Central memory CD8-positive, alpha-beta T cell (primary cell): ENCODE results near the gene LPGAT1.
"Not testable (repeated sequence)": the region's sequence is repeated elsewhere in the genome, so short reads cannot be mapped to it uniquely, and the experiment has no call there.

ENCODE experiments used
- ATAC-seq: fragments of 150-1000 bp; cut with Tn5 transposase; replicated peaks from 2 replicates; pipeline ENCODE4 v1.10.0; 2022; ENCODE audit warnings: mild to moderate bottlenecking, moderate FRiP score, moderate number of reproducible peaks; ENCODE audit not compliant: poor library complexity, severe bottlenecking; ENCODE audit errors: extremely low read depth
- DNase-seq, 2 donors: peaks; one replicate each; pipeline ENCODE4 v3.0.0; 2021; ENCODE audit warnings: low spot score in 2 of 2
- H3K27ac Mint-ChIP-seq: one replicate; pipeline ENCODE4 v1.8.0; 2022; ENCODE audit warnings: low read depth, mild to moderate bottlenecking, moderate library complexity, mixed read lengths
- H3K27me3 Mint-ChIP-seq: one replicate; pipeline ENCODE4 v1.8.0; 2022; ENCODE audit warnings: mixed read lengths
- H3K36me3 Mint-ChIP-seq: one replicate; pipeline ENCODE4 v1.8.0; 2022; ENCODE audit warnings: mild to moderate bottlenecking, moderate library complexity, mixed read lengths; ENCODE audit not compliant: insufficient read depth
- H3K4me1 Mint-ChIP-seq: one replicate; pipeline ENCODE4 v1.8.0; 2022; ENCODE audit warnings: mixed read lengths
- H3K4me3 Mint-ChIP-seq: one replicate; pipeline ENCODE4 v1.8.0; 2022; ENCODE audit warnings: mild to moderate bottlenecking, moderate library complexity, mixed read lengths
- H3K9me3 Mint-ChIP-seq: one replicate; pipeline ENCODE4 v1.8.0; 2022; ENCODE audit warnings: mixed read lengths

The LPGAT1 gene, protein sequence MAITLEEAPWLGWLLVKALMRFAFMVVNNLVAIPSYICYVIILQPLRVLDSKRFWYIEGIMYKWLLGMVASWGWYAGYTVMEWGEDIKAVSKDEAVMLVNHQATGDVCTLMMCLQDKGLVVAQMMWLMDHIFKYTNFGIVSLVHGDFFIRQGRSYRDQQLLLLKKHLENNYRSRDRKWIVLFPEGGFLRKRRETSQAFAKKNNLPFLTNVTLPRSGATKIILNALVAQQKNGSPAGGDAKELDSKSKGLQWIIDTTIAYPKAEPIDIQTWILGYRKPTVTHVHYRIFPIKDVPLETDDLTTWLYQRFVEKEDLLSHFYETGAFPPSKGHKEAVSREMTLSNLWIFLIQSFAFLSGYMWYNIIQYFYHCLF

GRCh38 chr1:211830328-211831142, at the start of gene LPGAT1:
Gene LPGAT1, minus strand, starts transcription at chr1:211830763. Its CDS starts 1,467 bp downstream, at chr1:211829296.
- Mint-ChIP-seq H3K36me3 (peaks cover 9% of the 10 kb centered on the region), H3K9me3 (no peaks in the 10 kb centered on the region), H3K4me1 (peaks cover 51% of the 10 kb centered on the region), H3K27ac (peak within 1 kb of the TSS; percentile 99), H3K4me3 (peak within 1 kb of the TSS; percentile 93), H3K27me3 (no peaks in the 10 kb centered on the region)
- ATAC-seq (peak; percentile 86), DNase-seq (peak; percentile 47 to 49)

GRCh38 chr1:211879475-211879874, 48.9 kb upstream of the LPGAT1 start:
- ATAC-seq (no peak), DNase-seq (no peak)
- no peaks in the 10 kb centered on the region for H3K27me3 Mint-ChIP-seq
- no peaks in the 10 kb centered on the region for H3K36me3 Mint-ChIP-seq
- no peak overlapping the region for H3K27ac Mint-ChIP-seq
- H3K4me1 Mint-ChIP-seq, result no peaks in the 10 kb centered on the region
- no peak overlapping the region for H3K4me3 Mint-ChIP-seq
- H3K9me3 Mint-ChIP-seq, result no peaks in the 10 kb centered on the region

DNA sequence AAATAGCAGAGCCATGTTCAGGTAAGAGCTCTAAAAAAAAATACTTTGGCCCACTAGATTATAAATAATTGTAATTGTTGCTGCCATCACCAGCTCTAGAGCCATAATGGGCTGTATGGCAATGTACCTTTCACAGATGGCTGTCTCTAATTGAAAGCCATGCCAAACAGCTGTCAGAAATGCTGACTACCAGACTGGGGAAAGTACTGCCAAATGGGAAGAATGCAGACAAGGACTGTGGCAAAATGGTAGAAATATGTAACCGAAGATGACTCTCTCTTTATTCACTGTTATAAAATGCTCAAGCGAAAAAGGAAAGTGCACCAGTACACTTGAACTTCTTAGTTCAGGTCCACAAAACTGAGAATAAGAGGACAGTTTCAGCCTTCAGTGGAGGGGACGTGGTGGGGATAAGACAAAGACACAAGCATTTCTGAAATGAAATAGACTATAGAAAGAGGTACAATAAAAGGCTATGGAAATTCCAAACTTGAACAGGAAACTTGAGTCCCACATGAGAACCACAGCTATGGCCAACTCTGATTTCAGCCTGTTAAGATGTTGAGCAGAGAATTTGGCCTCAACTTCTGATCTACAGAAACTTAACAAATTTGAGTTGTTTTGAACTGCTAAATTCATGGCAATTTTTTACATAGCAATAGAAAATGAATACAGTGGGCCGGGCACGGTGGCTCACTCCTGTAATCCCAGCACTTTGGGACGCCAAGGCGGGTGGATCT, 46.5 kb upstream of the LPGAT1 start:
- Mint-ChIP-seq H3K4me1 (no peaks in the 10 kb centered on the region), H3K36me3 (no peaks in the 10 kb centered on the region), H3K27ac (no peak overlapping the region), H3K27me3 (peaks cover 17% of the 10 kb centered on the region), H3K4me3 (no peak overlapping the region), H3K9me3 (no peaks in the 10 kb centered on the region)
- ATAC-seq (no peak), DNase-seq (no peak)

DNA sequence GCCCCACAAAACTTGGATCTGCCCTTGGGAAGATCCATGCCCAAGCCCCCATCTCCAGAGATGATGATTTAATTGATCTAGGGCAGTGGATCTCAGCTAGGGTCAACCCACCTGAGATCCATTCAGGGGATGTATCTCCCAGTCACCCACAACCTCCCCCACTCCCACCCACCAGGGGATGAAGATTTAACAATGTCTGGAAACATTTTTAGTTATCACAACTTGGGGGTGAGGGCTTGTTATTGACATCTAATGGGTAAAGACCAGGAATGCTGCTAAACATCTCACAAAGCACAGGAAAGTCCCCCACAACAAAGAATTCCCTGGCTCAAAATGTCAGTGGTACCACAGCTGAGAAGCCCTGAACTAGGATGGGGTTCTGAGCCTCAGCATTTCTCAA, 45.0 kb upstream of the LPGAT1 start:
- no peak for ATAC-seq
- no peaks in the 10 kb centered on the region for H3K36me3 Mint-ChIP-seq
- peaks cover 26% of the 10 kb centered on the region for H3K27me3 Mint-ChIP-seq
- DNase-seq, result no peak
- H3K4me1 Mint-ChIP-seq, result no peaks in the 10 kb centered on the region
- H3K4me3 Mint-ChIP-seq, result no peak overlapping the region
- H3K27ac Mint-ChIP-seq, result no peak overlapping the region
- no peaks in the 10 kb centered on the region for H3K9me3 Mint-ChIP-seq

DNA sequence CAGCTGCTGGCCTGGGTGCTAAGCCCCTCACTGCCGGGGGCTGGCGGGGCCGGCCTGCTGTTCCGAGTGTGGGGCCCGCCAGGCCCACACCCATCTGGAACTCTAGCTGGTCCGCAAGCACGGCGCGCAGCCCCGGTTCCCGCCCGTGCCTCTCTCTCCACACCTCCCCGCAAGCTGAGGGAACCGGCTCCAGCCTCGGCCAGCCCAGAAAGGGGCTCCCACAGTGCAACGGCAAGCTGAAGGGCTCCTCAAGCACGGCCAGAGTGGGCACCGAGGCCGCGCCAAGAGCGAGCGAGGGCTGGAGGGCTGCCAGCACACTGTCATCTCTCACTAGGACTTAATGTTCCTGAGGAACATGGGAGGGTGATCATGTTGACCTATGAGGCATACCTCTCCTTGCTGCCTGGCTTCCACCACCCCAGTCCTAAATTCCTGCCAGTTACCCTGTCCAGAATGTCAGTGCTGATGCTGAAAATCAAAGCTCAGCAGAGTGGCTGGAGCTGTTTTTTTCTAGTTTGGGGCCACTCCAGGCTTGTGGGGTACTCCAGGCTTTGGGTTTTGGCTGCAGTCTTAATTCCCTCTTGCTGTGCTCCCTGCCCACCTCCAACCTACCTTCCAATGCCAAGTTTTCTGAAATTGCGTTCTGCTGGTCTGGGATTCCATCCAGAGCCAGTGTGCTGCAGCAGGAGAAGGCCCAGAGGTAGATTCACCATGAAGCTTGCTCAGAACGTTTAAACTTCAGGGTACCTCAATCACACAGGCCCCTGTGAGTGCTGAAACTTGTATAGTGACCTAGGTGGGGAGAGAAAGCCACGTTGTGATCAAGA, 44.2 kb upstream of the LPGAT1 start:
- Mint-ChIP-seq H3K27ac (no peak overlapping the region), H3K4me1 (no peaks in the 10 kb centered on the region)

DNA sequence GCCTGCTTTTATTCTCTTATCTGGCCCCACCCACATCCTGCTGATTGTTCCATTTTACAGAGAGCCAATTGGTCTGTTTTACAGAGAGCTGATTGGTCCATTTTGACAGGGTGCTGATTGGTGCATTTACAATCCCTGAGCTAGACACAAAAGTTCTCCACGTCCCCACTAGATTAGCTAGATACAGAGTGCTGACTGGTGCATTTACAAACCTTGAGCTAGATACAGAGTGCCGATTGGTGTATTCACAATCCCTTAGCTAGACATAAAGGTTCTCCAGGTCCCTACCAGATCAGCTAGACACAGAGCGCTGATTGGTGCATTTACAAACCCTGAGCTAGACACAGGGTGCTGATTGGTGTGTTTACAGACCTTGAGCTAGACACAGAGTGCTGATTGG, 43.2 kb upstream of the LPGAT1 start:
- not testable (repeated sequence) for H3K36me3 Mint-ChIP-seq, H3K4me3 Mint-ChIP-seq, H3K27ac Mint-ChIP-seq, DNase-seq, H3K9me3 Mint-ChIP-seq, ATAC-seq, H3K4me1 Mint-ChIP-seq
- peaks cover 33% of the 10 kb centered on the region for H3K27me3 Mint-ChIP-seq

More for the DNA sequence above, 44.2 kb upstream of the LPGAT1 start:
- no peak for ATAC-seq
- Mint-ChIP-seq H3K36me3 (no peaks in the 10 kb centered on the region), H3K27me3 (peaks cover 33% of the 10 kb centered on the region), H3K9me3 (no peaks in the 10 kb centered on the region), H3K4me3 (no peak overlapping the region)
- DNase-seq, result no peak

DNA sequence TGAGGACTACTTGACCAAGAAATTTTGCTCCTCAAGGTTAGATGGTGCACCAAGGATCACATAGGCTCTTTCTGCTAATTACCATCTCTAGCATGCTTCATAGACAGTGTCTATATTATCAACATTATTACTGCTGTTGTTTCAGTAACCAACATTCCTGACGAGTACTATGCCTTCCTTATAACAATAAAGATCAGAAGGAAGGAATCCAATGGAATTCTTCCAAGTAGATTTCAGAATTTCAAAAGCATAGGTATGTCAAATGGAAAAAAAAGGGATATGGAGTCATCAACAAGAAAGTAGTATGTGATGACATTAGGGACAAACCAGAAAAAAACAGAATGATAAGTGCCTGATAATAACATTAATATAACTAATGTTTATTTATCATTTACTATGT, 39.6 kb upstream of the LPGAT1 start:
- H3K4me1 Mint-ChIP-seq, result no peaks in the 10 kb centered on the region
- peaks cover 7% of the 10 kb centered on the region for H3K9me3 Mint-ChIP-seq
- peaks cover 33% of the 10 kb centered on the region for H3K27me3 Mint-ChIP-seq
- H3K27ac Mint-ChIP-seq, result no peak overlapping the region
- no peak overlapping the region for H3K4me3 Mint-ChIP-seq
- H3K36me3 Mint-ChIP-seq, result no peaks in the 10 kb centered on the region
- ATAC-seq (no peak), DNase-seq (no peak)

GRCh38 chr1:211865180-211865579, 34.6 kb upstream of the LPGAT1 start:
- DNase-seq (no peak), ATAC-seq (no peak)
- Mint-ChIP-seq H3K9me3 (peaks cover 7% of the 10 kb centered on the region), H3K27ac (no peak overlapping the region), H3K27me3 (peaks cover 4% of the 10 kb centered on the region), H3K36me3 (no peaks in the 10 kb centered on the region), H3K4me3 (no peak overlapping the region), H3K4me1 (peaks cover 6% of the 10 kb centered on the region)

DNA sequence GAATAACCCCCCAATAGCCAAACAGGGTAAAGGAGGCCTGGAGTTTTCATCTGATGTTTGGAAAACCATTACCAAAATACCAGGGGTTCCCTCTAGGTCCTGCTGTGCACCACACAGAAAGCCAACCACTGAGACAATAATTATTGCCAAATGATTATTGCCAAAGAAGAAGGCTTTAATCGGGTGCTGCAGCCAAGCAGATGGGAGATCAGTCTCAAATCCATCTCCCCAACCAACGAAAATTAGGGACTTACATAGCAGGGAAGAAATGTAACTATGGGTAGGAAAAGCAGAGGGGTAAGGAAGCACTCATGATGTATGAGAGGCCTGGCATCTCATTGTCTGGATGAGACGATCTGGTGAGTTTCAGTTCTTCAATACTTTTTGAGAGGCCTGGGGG, 28.8 kb upstream of the LPGAT1 start:
- Mint-ChIP-seq H3K27me3 (no peaks in the 10 kb centered on the region), H3K36me3 (no peaks in the 10 kb centered on the region), H3K9me3 (peaks cover 9% of the 10 kb centered on the region), H3K4me1 (peaks cover 6% of the 10 kb centered on the region), H3K27ac (no peak overlapping the region), H3K4me3 (no peak overlapping the region)
- DNase-seq, result no peak
- ATAC-seq, result no peak

GRCh38 chr1:211851174-211851573, 20.6 kb upstream of the LPGAT1 start:
- Mint-ChIP-seq H3K27ac (no peak overlapping the region), H3K4me3 (no peak overlapping the region), H3K9me3 (peaks cover 5% of the 10 kb centered on the region), H3K36me3 (no peaks in the 10 kb centered on the region), H3K4me1 (no peaks in the 10 kb centered on the region), H3K27me3 (peaks cover 7% of the 10 kb centered on the region)
- ATAC-seq (no peak), DNase-seq (no peak)

DNA sequence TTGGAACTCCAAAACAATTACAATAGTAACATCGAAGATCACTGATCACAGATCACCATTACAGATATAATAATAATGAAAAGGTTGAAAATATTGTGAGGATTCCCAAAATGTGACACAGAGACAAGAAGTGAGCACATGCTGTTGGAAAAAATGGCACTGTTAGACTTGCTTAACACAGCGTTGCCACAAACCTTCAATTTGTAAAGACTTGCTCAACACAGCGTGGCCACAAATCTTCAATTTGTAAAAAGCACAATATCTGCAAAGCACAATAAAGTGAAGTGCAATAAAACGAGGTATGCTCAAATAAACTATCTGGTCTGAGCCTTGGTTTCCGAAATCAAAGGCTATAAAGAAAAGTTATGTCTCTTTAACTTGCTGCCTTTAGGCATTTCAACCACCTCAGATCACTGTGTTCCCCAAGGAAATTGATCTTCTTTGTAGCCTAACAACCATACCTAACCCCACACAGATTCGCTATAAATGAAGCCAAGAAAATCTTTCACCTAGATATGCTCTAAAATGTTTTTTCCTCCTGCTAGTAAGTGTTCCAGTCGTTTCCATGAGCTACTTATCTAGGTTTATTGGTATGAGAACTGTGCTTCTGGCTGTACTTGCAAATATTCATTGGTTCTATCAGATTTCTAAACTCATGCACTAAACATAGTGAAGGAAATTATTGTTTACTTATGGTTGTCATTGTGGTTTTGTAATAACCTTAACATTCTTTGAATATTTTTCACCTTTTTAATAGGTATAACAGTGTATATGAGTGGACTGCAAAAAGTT, 13.1 kb upstream of the LPGAT1 start:
- Mint-ChIP-seq H3K4me1 (peaks cover 16% of the 10 kb centered on the region), H3K4me3 (peak overlapping the region; percentile 50), H3K9me3 (peaks cover 5% of the 10 kb centered on the region), H3K27ac (peak overlapping the region; percentile 57), H3K27me3 (no peaks in the 10 kb centered on the region), H3K36me3 (no peaks in the 10 kb centered on the region)
- DNase-seq, result no peak
- ATAC-seq, result no peak
